B cell (primary cell): ENCODE measurements around the gene P2RY14. TPM values are rescaled to one million over a fixed set of nuclear protein-coding genes. Genes with fewer than 3 reads are reported as not detected.

ENCODE experiments used
- ATAC-seq: fragments of 200-7000 bp; cut with Tn5 transposase; one replicate; pipeline ENCODE4 v1.10.0; 2021; ENCODE audit warnings: low read depth, mild to moderate bottlenecking, moderate number of reproducible peaks, moderate library complexity
- CTCF ChIA-PET: fragments of 350-600 bp; sonication (Branson Sonifier 250); formaldehyde crosslinking; loops from one replicate; lab custom pipeline; 2021; ENCODE audit warnings: antibody characterized with exemption, inconsistent platforms; lab: Charles Lee
- POLR2A ChIA-PET: fragments of 350-600 bp; sonication (Branson Sonifier 250); formaldehyde crosslinking; loops from one replicate; lab custom pipeline; 2021; ENCODE audit warnings: antibody characterized with exemption; lab: Charles Lee
- DNase-seq: peaks from one replicate; pipeline ENCODE4 v3.0.0; 2013
- H2AFZ ChIP-seq: 2 replicates; pipeline ENCODE4 v1.6.1; 2012; ENCODE audit warnings: mild to moderate bottlenecking, low read depth, low read length; ENCODE audit not compliant: insufficient read depth, poor library complexity, severe bottlenecking
- H3K27ac ChIP-seq, 2 donors: 1 replicate in 1 of 2; 2 replicates in 1 of 2; pipeline ENCODE4 v1.5.1; 2012 to 2013; ENCODE audit warnings: low read length in 2 of 2, mild to moderate bottlenecking in 2 of 2, moderate library complexity in 1 of 2
- H3K27me3 ChIP-seq, 4 experiments: fragments of 200-600 bp in 1 of 4; sonication (generic) in 1 of 4; replicated peaks in 1 of 4; 1 replicate in 2 of 4; 2 replicates in 2 of 4; pipeline versions ENCODE4 v1.6.1 to v1.7.0; 2013 to 2016; ENCODE audit warnings: low read length in 3 of 4, mild to moderate bottlenecking in 2 of 4, mixed read lengths in 1 of 4, moderate library complexity in 1 of 4; ENCODE audit not compliant: insufficient read depth in 4 of 4, control insufficient read depth in 3 of 4; ENCODE audit errors: control extremely low read depth in 1 of 4
- H3K36me3 ChIP-seq, 2 experiments: replicated peaks in 1 of 2; 1 replicate in 1 of 2; 2 replicates in 1 of 2; pipeline versions ENCODE4 v1.6.1 to v1.7.1; 2013; ENCODE audit warnings: low read length in 1 of 2; ENCODE audit not compliant: insufficient read depth in 2 of 2, control insufficient read depth in 1 of 2; ENCODE audit errors: control extremely low read depth in 1 of 2, extremely low read depth in 1 of 2
- H3K4me1 ChIP-seq, 2 donors: fragments of 200-600 bp in 1 of 2; sonication (generic) in 1 of 2; 1 replicate in 1 of 2; 2 replicates in 1 of 2; pipeline versions ENCODE4 v1.5.1 to v1.6.1; 2013 to 2017; ENCODE audit warnings: low read length in 2 of 2; ENCODE audit not compliant: control insufficient read depth in 2 of 2, insufficient read depth in 2 of 2
- H3K4me2 ChIP-seq: replicated peaks from 2 replicates; pipeline ENCODE3; 2012; ENCODE audit warnings: mild to moderate bottlenecking, low read depth, low read length; ENCODE audit not compliant: poor library complexity, severe bottlenecking
- H3K4me3 ChIP-seq, 5 experiments: fragments of 200-600 bp in 1 of 5; sonication (generic) in 1 of 5; 1 replicate in 3 of 5; 2 replicates in 2 of 5; pipeline versions ENCODE4 v1.5.1 to v1.7.0; 2011 to 2016; ENCODE audit warnings: low read length in 4 of 5, mild to moderate bottlenecking in 4 of 5, low read depth in 2 of 5, control low read depth in 1 of 5, moderate library complexity in 1 of 5; ENCODE audit not compliant: insufficient read depth in 1 of 5; ENCODE audit errors: control extremely low read depth in 1 of 5, extremely low read depth in 1 of 5
- H3K79me2 ChIP-seq: fragments of 200-600 bp; sonication (generic); one replicate; pipeline ENCODE4 v1.6.0; 2016; ENCODE audit warnings: low read length; ENCODE audit not compliant: control insufficient read depth, insufficient read depth
- H3K9ac ChIP-seq: fragments of 200-600 bp; sonication (generic); 2 replicates; pipeline ENCODE4 v1.6.1; 2017; ENCODE audit warnings: mild to moderate bottlenecking, low read length, moderate library complexity
- H3K9me3 ChIP-seq, 3 donors: one replicate each; pipeline versions ENCODE4 v1.6.1 to v1.7.1; 2013; ENCODE audit warnings: low read length in 2 of 3; ENCODE audit not compliant: control insufficient read depth in 2 of 3, insufficient read depth in 1 of 3; ENCODE audit errors: control extremely low read depth in 1 of 3
- H4K20me1 ChIP-seq: 2 replicates; pipeline ENCODE4 v1.6.0; 2012; ENCODE audit warnings: mild to moderate bottlenecking, low read length; ENCODE audit not compliant: insufficient read depth, control insufficient read depth, poor library complexity, severe bottlenecking
- H3K27ac Mint-ChIP-seq: one replicate; pipeline ENCODE4 v1.8.0; 2021; ENCODE audit warnings: mixed read lengths
- H3K27me3 Mint-ChIP-seq: one replicate; pipeline ENCODE4 v1.8.0; 2021; ENCODE audit warnings: mixed read lengths
- H3K4me1 Mint-ChIP-seq: one replicate; pipeline ENCODE4 v1.8.0; 2021; ENCODE audit warnings: mixed read lengths
- H3K4me3 Mint-ChIP-seq: one replicate; pipeline ENCODE4 v1.8.0; 2021; ENCODE audit warnings: mixed read lengths
- H3K9me3 Mint-ChIP-seq: one replicate; pipeline ENCODE4 v1.8.0; 2022; ENCODE audit warnings: mixed read lengths; ENCODE audit not compliant: insufficient read depth
- EZH2 ChIP-seq: IDR thresholded peaks from 2 replicates; pipeline ENCODE4 v1.6.1; 2012; ENCODE audit warnings: borderline replicate concordance, low read depth, mild to moderate bottlenecking, moderate library complexity, low read length; ENCODE audit not compliant: insufficient read depth, poor library complexity, severe bottlenecking
- WGBS: methylation state at CpG from one replicate; pipeline ENCODE4 v1.1.5; 2013; ENCODE audit warnings: missing lambda C conversion rate; ENCODE audit not compliant: insufficient coverage; 5-methylcytosine and 5-hydroxymethylcytosine counted together
- intact Hi-C: fragments of 100-400 bp; cut with micrococcal nuclease; formaldehyde crosslinking; loops from one replicate; pipeline ENCODE4 v1.10.0; 2022
- polyA plus RNA-seq: library from polyadenylated mRNA; depleted of rRNA; stranded (reverse); fragments of >200 nt; gene quantifications from 2 replicates; pipeline ENCODE4 v1.2.3, GENCODE V29; 2012
- total RNA-seq, 2 donors: library from RNA; stranded (reverse); fragments of 120-200 nt in 1 of 2; gene quantifications; 1 replicate in 1 of 2; 2 replicates in 1 of 2; pipeline versions ENCODE4 v1.2.3 to v1.2.4, GENCODE V29; 2013 to 2022
- TF ChIP-seq, protein P1 (sequence below): fragments of 200-600 bp; IDR thresholded peaks from one replicate; pipeline ENCODE4 v1.8.0; 2022; ENCODE audit warnings: antibody characterized with exemption, mild to moderate bottlenecking

The P2RY14 gene
- total and polyA plus RNA-seq, 2 donors (not counting 1 experiment from before 2014, with no cell fraction given): 7.0 to 11.3 TPM

DNA sequence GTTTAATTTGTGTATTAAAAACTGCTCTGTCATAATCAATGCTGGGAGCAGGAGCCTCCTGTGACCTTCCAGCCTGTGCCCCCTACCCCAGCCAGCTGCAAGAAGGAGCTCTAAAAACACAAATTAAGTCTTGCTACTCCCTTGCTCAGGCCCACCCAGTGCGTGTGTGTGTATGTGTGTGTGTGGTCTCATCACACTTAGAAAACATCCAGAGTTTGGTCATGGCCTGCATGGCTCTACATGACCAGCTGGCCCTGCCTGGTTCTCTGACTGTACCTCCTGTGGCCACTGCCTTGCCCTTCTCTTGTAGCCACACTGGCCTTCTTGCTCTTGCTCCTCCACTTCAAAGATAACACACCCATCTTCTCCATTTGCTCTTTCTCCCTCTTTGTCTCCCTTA is 13.7 kb downstream of the P2RY14 start:
- H3K27ac Mint-ChIP-seq: peak overlapping the region; percentile 99
- H3K4me3 Mint-ChIP-seq: no peak overlapping the region
- CTCF ChIA-PET: interaction anchor here (10.0 to 10.2 kb wide), 2 partner anchors 14 to 35 kb away, joined by 105 to 115 read pairs; partner anchors contain the start of gene P2RY14

More for the DNA sequence above, 13.7 kb downstream of the P2RY14 start:
- H3K4me3 ChIP-seq: no peak overlapping the region
- Mint-ChIP-seq H3K9me3 (no peaks in the 10 kb centered on the region), H3K4me1 (peaks cover 55% of the 10 kb centered on the region), H3K27me3 (no peaks in the 10 kb centered on the region)
- DNase-seq (no peak), ATAC-seq (no peak)
- no CpG with 5 or more reads among the region's 1 CpG for WGBS
- TF ChIP-seq EZH2: no peak
- TF ChIP-seq, protein P1, sequence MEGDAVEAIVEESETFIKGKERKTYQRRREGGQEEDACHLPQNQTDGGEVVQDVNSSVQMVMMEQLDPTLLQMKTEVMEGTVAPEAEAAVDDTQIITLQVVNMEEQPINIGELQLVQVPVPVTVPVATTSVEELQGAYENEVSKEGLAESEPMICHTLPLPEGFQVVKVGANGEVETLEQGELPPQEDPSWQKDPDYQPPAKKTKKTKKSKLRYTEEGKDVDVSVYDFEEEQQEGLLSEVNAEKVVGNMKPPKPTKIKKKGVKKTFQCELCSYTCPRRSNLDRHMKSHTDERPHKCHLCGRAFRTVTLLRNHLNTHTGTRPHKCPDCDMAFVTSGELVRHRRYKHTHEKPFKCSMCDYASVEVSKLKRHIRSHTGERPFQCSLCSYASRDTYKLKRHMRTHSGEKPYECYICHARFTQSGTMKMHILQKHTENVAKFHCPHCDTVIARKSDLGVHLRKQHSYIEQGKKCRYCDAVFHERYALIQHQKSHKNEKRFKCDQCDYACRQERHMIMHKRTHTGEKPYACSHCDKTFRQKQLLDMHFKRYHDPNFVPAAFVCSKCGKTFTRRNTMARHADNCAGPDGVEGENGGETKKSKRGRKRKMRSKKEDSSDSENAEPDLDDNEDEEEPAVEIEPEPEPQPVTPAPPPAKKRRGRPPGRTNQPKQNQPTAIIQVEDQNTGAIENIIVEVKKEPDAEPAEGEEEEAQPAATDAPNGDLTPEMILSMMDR: no peak
- peaks cover 37 to 40% of the 10 kb centered on the region in 2 donors for H3K4me1 ChIP-seq
- H2AFZ ChIP-seq: no peak overlapping the region
- no peak overlapping the region for H3K9ac ChIP-seq
- H3K9me3 ChIP-seq: no peaks in the 10 kb centered on the region
- intact Hi-C loops: loop anchor here (1.0 to 10.0 kb wide), 4 partner anchors 34 to 1898 kb away; partner anchors contain the start of genes RAP2B and SELENOT
- POLR2A ChIA-PET: interaction anchor here (0.6 to 1.8 kb wide), 4 partner anchors 10 to 100 kb away, joined by 3 to 10 read pairs (median 4); no protein-coding TSS in a partner anchor
- H4K20me1 ChIP-seq: no peaks in the 10 kb centered on the region
- peak overlapping the region; percentile 97 to 99 for H3K27ac ChIP-seq
- peaks cover 0 to 1% of the 10 kb centered on the region in 2 experiments for H3K36me3 ChIP-seq
- H3K79me2 ChIP-seq: peaks cover 58% of the 10 kb centered on the region
- peak overlapping the region; percentile 60 for H3K4me2 ChIP-seq
- no peaks in the 10 kb centered on the region for H3K27me3 ChIP-seq
